Upper lobe of left lung (tissue), 6 donors: Measurements from ENCODE around the gene ZBTB45. TPM values are rescaled to one million over a fixed set of nuclear protein-coding genes. Genes with fewer than 3 reads are reported as not detected.

ENCODE experiments used
- ATAC-seq, 2 donors: fragments of 200-7000 bp; cut with Tn5 transposase; one replicate each; pipeline ENCODE4 v1.9.1; 2022; ENCODE audit warnings: mild to moderate bottlenecking in 2 of 2, moderate library complexity in 2 of 2; ENCODE audit not compliant: low FRiP score in 2 of 2
- DNase-seq, 2 donors: peaks; one replicate each; pipeline ENCODE4 v3.0.0-alpha.2; 2019 to 2020
- H3K27ac ChIP-seq, 4 donors: fragments of 200-600 bp; sonication (generic); one replicate each; pipeline ENCODE4 v1.5.1; 2016 to 2019
- H3K27me3 ChIP-seq, 4 donors: fragments of 200-600 bp; sonication (generic); one replicate each; pipeline ENCODE4 v1.5.1; 2017 to 2019
- H3K36me3 ChIP-seq, 4 donors: fragments of 200-600 bp; sonication (generic); one replicate each; pipeline ENCODE4 v1.5.1; 2016 to 2019
- H3K4me1 ChIP-seq, 4 donors: fragments of 200-600 bp; sonication (generic); one replicate each; pipeline ENCODE4 v1.5.1; 2018 to 2019
- H3K4me3 ChIP-seq, 4 donors: fragments of 200-600 bp; sonication (generic); one replicate each; pipeline ENCODE4 v1.5.1; 2017 to 2019; ENCODE audit warnings: mild to moderate bottlenecking in 2 of 4, moderate library complexity in 1 of 4
- H3K9me3 ChIP-seq, 4 donors: fragments of 200-600 bp; sonication (generic); one replicate each; pipeline ENCODE4 v1.5.1; 2018 to 2019
- CTCF ChIP-seq, 6 experiments: fragments of 450-650 bp in 4 of 6; fragments of 200-600 bp in 2 of 6; sonication (generic) in 2 of 6; IDR thresholded peaks; one replicate each; pipeline ENCODE4 v1.5.1; 2016 to 2019; ENCODE audit warnings: antibody characterized with exemption in 6 of 6
- EP300 ChIP-seq, 4 donors: sonication (generic); formaldehyde crosslinking; IDR thresholded peaks; one replicate each; pipeline ENCODE4 v1.5.1; 2017; ENCODE audit warnings: antibody characterized with exemption in 4 of 4, control low read depth in 2 of 4
- POLR2A ChIP-seq, 4 donors: fragments of 450-650 bp; IDR thresholded peaks; one replicate each; pipeline ENCODE4 v1.5.1; 2016 to 2017; ENCODE audit warnings: antibody characterized with exemption in 4 of 4, mild to moderate bottlenecking in 2 of 4
- POLR2AphosphoS5 ChIP-seq, 2 donors: sonication (generic); formaldehyde crosslinking; IDR thresholded peaks; one replicate each; pipeline ENCODE4 v1.5.1; 2017; ENCODE audit warnings: antibody characterized with exemption in 2 of 2
- WGBS, 2 donors: methylation state at CpG; one replicate each; pipeline ENCODE4 v1.1.5; 2017 to 2018; 5-methylcytosine and 5-hydroxymethylcytosine counted together
- total RNA-seq, 6 donors: library from RNA; depleted of rRNA in 4 of 6; stranded (reverse); fragments of >200 nt in 4 of 6; gene quantifications; one replicate each; pipeline versions ENCODE4 v1.1.0 to v1.2.1, GENCODE V29; 2016 to 2021
- donor health status: DM: no; HTN: no; CAD: no; lungs with moderate emphysema.
- donor health status: DM: no; HTN: yes; CAD: no; lungs with severe emphysema.

Gene ZBTB45
- total RNA-seq, 6 donors from 2014 or later = 11.9 to 19.7 (median 15.0) TPM

- no peak for DNase-seq
- TF ChIP-seq POLR2A (IDR thresholded peaks at IDR 0.05) (no peak), CTCF (IDR thresholded peaks at IDR 0.05) (no peak), EP300 (IDR thresholded peaks at IDR 0.05) (no peak)
- Histone ChIP-seq H3K9me3 (no peaks in the 10 kb centered on the region), H3K27me3 (peaks cover 0 to 9% (median 3%) of the 10 kb centered on the region in 4 donors), H3K4me3 (no peak overlapping the region), H3K27ac (no peak overlapping the region), H3K4me1 (peaks cover 7 to 14% (median 11%) of the 10 kb centered on the region in 4 donors), H3K36me3 (no peaks in the 10 kb centered on the region)
- peak in 1 of 2 donors; percentile 55 for ATAC-seq
- WGBS, 2 donors = 83 to 96% methylated on average over 7 to 8 of the region's 8 CpGs
Measured at GRCh38 chr19:58536852-58537798, 17.5 kb upstream of the ZBTB45 start.

- ATAC-seq (no peak), DNase-seq (no peak)
- Histone ChIP-seq H3K9me3 (no peaks in the 10 kb centered on the region), H3K36me3 (no peaks in the 10 kb centered on the region), H3K27me3 (peaks cover 0 to 9% (median 3%) of the 10 kb centered on the region in 4 donors), H3K4me1 (peaks cover 7 to 14% (median 11%) of the 10 kb centered on the region in 4 donors), H3K4me3 (no peak overlapping the region), H3K27ac (no peak overlapping the region)
- 93 to 100% methylated on average over 3 of the region's 3 CpGs for WGBS, 2 donors
- no peak for TF ChIP-seq EP300 (IDR thresholded peaks at IDR 0.05)
- TF ChIP-seq POLR2AphosphoS5 (IDR thresholded peaks at IDR 0.05) = no peak
- TF ChIP-seq POLR2A (IDR thresholded peaks at IDR 0.05) = no peak
- no peak for TF ChIP-seq CTCF (IDR thresholded peaks at IDR 0.05)
Measured at GRCh38 chr19:58535857-58536256, 16.2 kb upstream of the ZBTB45 start.

GRCh38 chr19:58531034-58531840, 11.6 kb upstream of the ZBTB45 start:
- no peak for TF ChIP-seq CTCF (IDR thresholded peaks at IDR 0.05)
- no peak for TF ChIP-seq POLR2A (IDR thresholded peaks at IDR 0.05)
- no peak for TF ChIP-seq EP300 (IDR thresholded peaks at IDR 0.05)
- no peak for TF ChIP-seq POLR2AphosphoS5 (IDR thresholded peaks at IDR 0.05)
- H3K4me3 ChIP-seq = no peak overlapping the region
- H3K36me3 ChIP-seq = no peaks in the 10 kb centered on the region
- 70 to 75% methylated on average over 10 of the region's 10 CpGs for WGBS, 2 donors
- H3K9me3 ChIP-seq = no peaks in the 10 kb centered on the region
- H3K27ac ChIP-seq = no peak overlapping the region
- no peaks in the 10 kb centered on the region for H3K27me3 ChIP-seq
- DNase-seq = no peak
- no peaks in the 10 kb centered on the region for H3K4me1 ChIP-seq
- no peak for ATAC-seq

- Histone ChIP-seq H3K4me3 (no peak overlapping the region), H3K9me3 (no peaks in the 10 kb centered on the region), H3K27me3 (no peaks in the 10 kb centered on the region), H3K27ac (no peak overlapping the region), H3K36me3 (no peaks in the 10 kb centered on the region), H3K4me1 (no peaks in the 10 kb centered on the region)
- DNase-seq (no peak), ATAC-seq (no peak)
- TF ChIP-seq POLR2A (IDR thresholded peaks at IDR 0.05) (no peak), POLR2AphosphoS5 (IDR thresholded peaks at IDR 0.05) (no peak), EP300 (IDR thresholded peaks at IDR 0.05) (no peak), CTCF (IDR thresholded peaks at IDR 0.05) (no peak)
- WGBS, 2 donors = 83% methylated on average over 3 of the region's 3 CpGs
Measured at GRCh38 chr19:58529405-58529804, 9.8 kb upstream of the ZBTB45 start.
